ENCODE measurements around the gene ZNF784. TPM values are rescaled to one million over a fixed set of nuclear protein-coding genes. Genes with fewer than 3 reads are reported as not detected.

Gene ZNF784
- total and polyA plus RNA-seq, 4 donors = 0.79 to 6.0 (median 3.8) TPM

- DNase-seq (ENCODE audit: low spot score) = no peak
- Histone ChIP-seq H3K4me3 (ENCODE audit: low read depth in 1 of 3, low read length in 3 of 3) (no peak overlapping the region), H3K4me1 (ENCODE audit: control insufficient read depth in 4 of 4, insufficient read depth in 4 of 4, low read length in 3 of 4) (peaks cover 7 to 52% (median 40%) of the 10 kb centered on the region in 4 donors), H3K27me3 (ENCODE audit: control insufficient read depth in 4 of 4, insufficient read depth in 4 of 4, low read length in 3 of 4) (no peaks in the 10 kb centered on the region), H3K36me3 (ENCODE audit: control insufficient read depth in 4 of 4, insufficient read depth in 3 of 4, low read depth in 1 of 4, low read length in 3 of 4) (peaks cover 7 to 32% (median 19%) of the 10 kb centered on the region in 4 donors), H3K27ac (ENCODE audit: low read depth in 1 of 2, low read length in 2 of 2) (no peak overlapping the region), H3K9ac (ENCODE audit: low read depth in 1 of 2, low read length in 2 of 2) (no peak overlapping the region), H3K9me3 (ENCODE audit: control insufficient read depth in 4 of 4, low read length in 3 of 4) (no peaks in the 10 kb centered on the region)
- WGBS = 84% methylated on average over 9 of the region's 9 CpGs
- TF ChIP-seq FOXA1 (IDR thresholded peaks at IDR 0.05) = no peak
- no peak for TF ChIP-seq RAD21 (IDR thresholded peaks at IDR 0.05)
- TF ChIP-seq HNF4G (IDR thresholded peaks at IDR 0.05) = no peak
- no peak for TF ChIP-seq ZBTB33 (IDR thresholded peaks at IDR 0.05)
- TF ChIP-seq TAF1 (conservative IDR thresholded peaks at IDR 0.05) = no peak
- TF ChIP-seq JUND (IDR thresholded peaks at IDR 0.05) = no peak
- no peak for TF ChIP-seq REST (IDR thresholded peaks at IDR 0.05)
- TF ChIP-seq MAX (IDR thresholded peaks at IDR 0.05) = no peak
- no peak for TF ChIP-seq FOXA2 (IDR thresholded peaks at IDR 0.05)
- no peak for TF ChIP-seq YY1 (IDR thresholded peaks at IDR 0.05)
- TF ChIP-seq ATF3 (IDR thresholded peaks at IDR 0.05) = no peak
- no peak for TF ChIP-seq HNF4A (conservative IDR thresholded peaks at IDR 0.05)
- TF ChIP-seq CTCF (IDR thresholded peaks at IDR 0.05; ENCODE audit: low read depth, low read length, missing input control) = no peak
- no peak for TF ChIP-seq RXRA (IDR thresholded peaks at IDR 0.05)
- no peak for TF ChIP-seq SP1 (IDR thresholded peaks at IDR 0.05)
- TF ChIP-seq GABPA (IDR thresholded peaks at IDR 0.05 in 1 of 2, conservative IDR thresholded peaks at IDR 0.05 in 1 of 2) = no peak
- TF ChIP-seq EGR1 (IDR thresholded peaks at IDR 0.05; ENCODE audit: low read depth in 2 of 2) = no peak
- TF ChIP-seq NR2F2 (IDR thresholded peaks at IDR 0.05) = no peak
Measured at GRCh38 chr19:55673465-55673864, 49.1 kb upstream of the ZNF784 start.
